GM23248 (cell line): Measurements from ENCODE around the gene TSPOAP1. TPM values are rescaled to one million over a fixed set of nuclear protein-coding genes. Genes with fewer than 3 reads are reported as not detected.
A peak's percentile ranks its signal among the peaks of the same experiment; 100 is the strongest.

ENCODE experiments used
- DNase-seq: peaks from one replicate; pipeline ENCODE4 v3.0.0-alpha.2; 2015
- H2AFZ ChIP-seq: fragments of 200-600 bp; sonication (generic); 2 replicates; pipeline ENCODE4 v1.6.1; 2016; ENCODE audit warnings: antibody characterized with exemption
- H3F3A ChIP-seq: fragments of 200-600 bp; sonication (generic); 2 replicates; pipeline ENCODE4 v1.6.1; 2016; ENCODE audit warnings: mild to moderate bottlenecking, antibody characterized with exemption, mixed run types; ENCODE audit not compliant: insufficient read depth
- H3K27ac ChIP-seq: fragments of 200-600 bp; sonication (generic); 2 replicates; pipeline ENCODE4 v1.5.1; 2016; ENCODE audit warnings: mild to moderate bottlenecking
- H3K27me3 ChIP-seq: fragments of 200-600 bp; sonication (generic); replicated peaks from 2 replicates; pipeline ENCODE4 v1.6.1; 2016; ENCODE audit warnings: mild to moderate bottlenecking; ENCODE audit not compliant: insufficient read depth
- H3K36me3 ChIP-seq: fragments of 200-600 bp; sonication (generic); 2 replicates; pipeline ENCODE4 v1.6.1; 2016; ENCODE audit warnings: low read depth, mild to moderate bottlenecking
- H3K4me1 ChIP-seq: fragments of 200-600 bp; sonication (generic); 2 replicates; pipeline ENCODE4 v1.6.1; 2016; ENCODE audit warnings: mild to moderate bottlenecking; ENCODE audit not compliant: insufficient read depth
- H3K4me2 ChIP-seq: fragments of 200-600 bp; sonication (generic); one replicate; pipeline ENCODE4 v1.6.1; 2016; ENCODE audit warnings: mild to moderate bottlenecking; ENCODE audit not compliant: unreplicated experiment
- H3K4me3 ChIP-seq: fragments of 200-600 bp; sonication (generic); 2 replicates; pipeline ENCODE4 v1.5.1; 2016; ENCODE audit warnings: mild to moderate bottlenecking
- H3K79me2 ChIP-seq: fragments of 200-600 bp; sonication (generic); 2 replicates; pipeline ENCODE4 v1.6.1; 2016; ENCODE audit warnings: mild to moderate bottlenecking; ENCODE audit not compliant: insufficient read depth
- H3K9ac ChIP-seq: fragments of 200-600 bp; sonication (generic); 2 replicates; pipeline ENCODE4 v1.6.1; 2016; ENCODE audit warnings: mild to moderate bottlenecking
- H3K9me2 ChIP-seq: fragments of 200-600 bp; sonication (generic); 2 replicates; pipeline ENCODE4 v1.6.1; 2016; ENCODE audit warnings: mixed run types, mild to moderate bottlenecking, moderate library complexity; ENCODE audit not compliant: insufficient read depth
- H3K9me3 ChIP-seq: fragments of 200-600 bp; sonication (generic); one replicate; pipeline ENCODE4 v1.6.1; 2017; ENCODE audit warnings: low read depth
- H4K20me1 ChIP-seq: fragments of 200-600 bp; sonication (generic); 2 replicates; pipeline ENCODE4 v1.6.0; 2016; ENCODE audit not compliant: insufficient read depth
- EZH2 ChIP-seq: fragments of 200-600 bp; sonication (generic); IDR thresholded peaks from 2 replicates; pipeline ENCODE4 v1.6.1; 2018; ENCODE audit warnings: antibody characterized with exemption, mild to moderate bottlenecking; ENCODE audit not compliant: insufficient read depth, poor library complexity, severe bottlenecking
- EZH2phosphoT487 ChIP-seq: fragments of 200-600 bp; sonication (generic); IDR thresholded peaks from 2 replicates; pipeline ENCODE4 v1.6.1; 2018; ENCODE audit warnings: antibody characterized with exemption, moderate library complexity, mild to moderate bottlenecking, low read depth; ENCODE audit not compliant: insufficient read depth
- WGBS, 2 experiments: methylation state at CpG; one replicate each; pipeline ENCODE4 v1.1.6; 2015 to 2017; ENCODE audit warnings: low lambda C conversion rate in 2 of 2, low coverage in 1 of 2; ENCODE audit errors: missing lambda C conversion rate in 2 of 2; 5-methylcytosine and 5-hydroxymethylcytosine counted together
- in situ Hi-C: fragments of 300-500 bp; cut with MboI; formaldehyde crosslinking; loops from 2 replicates; pipeline ENCODE4 v1.15.0; 2020
- polyA plus RNA-seq: library from polyadenylated mRNA; unstranded; fragments of >200 nt; fragmentation: Nextera tagmentation; extraction: Ambion mirVana; gene quantifications from 2 replicates; pipeline ENCODE4 v1.2.1, GENCODE V29; 2016
- total RNA-seq: library from RNA; depleted of rRNA; stranded (reverse); fragments of >200 nt; shearing (Covaris generic); gene quantifications from 2 replicates; pipeline ENCODE4 v1.2.3, GENCODE V29; 2014

The TSPOAP1 gene
- total and polyA plus RNA-seq, 2 experiments from 2014 or later: 0.76 to 1.0 TPM

GRCh38 chr17:58336456-58337209 is 8.0 kb upstream of the TSPOAP1 start:
- no peak for TF ChIP-seq EZH2phosphoT487
- TF ChIP-seq EZH2: no peak
- Histone ChIP-seq H3K4me3 (no peak overlapping the region), H3K9me2 (no peaks in the 10 kb centered on the region), H2AFZ (peak overlapping the region; percentile 74), H3F3A (0 out of 2 replicates have a peak, but pooled peaks cover 5% of the 10 kb centered on the region), H3K4me2 (no peak overlapping the region), H3K9me3 (no peaks in the 10 kb centered on the region), H3K79me2 (no peaks in the 10 kb centered on the region), H3K36me3 (no peaks in the 10 kb centered on the region), H4K20me1 (no peaks in the 10 kb centered on the region), H3K9ac (no peak overlapping the region), H3K4me1 (peaks cover 41% of the 10 kb centered on the region), H3K27me3 (no peaks in the 10 kb centered on the region), H3K27ac (no peak overlapping the region)
- in situ Hi-C loops: no loop called here
- WGBS, 2 experiments: 26 to 29% methylated on average over 5 of the region's 5 CpGs
- DNase-seq: peak; percentile 40

GRCh38 chr17:58335779-58336455 is 7.3 kb upstream of the TSPOAP1 start:
- Histone ChIP-seq H3K4me3 (no peak overlapping the region), H3K79me2 (no peaks in the 10 kb centered on the region), H3K4me1 (peaks cover 41% of the 10 kb centered on the region), H3K9me2 (no peaks in the 10 kb centered on the region), H4K20me1 (no peaks in the 10 kb centered on the region), H3K4me2 (no peak overlapping the region), H2AFZ (peak overlapping the region; percentile 40; the same call in 1 of the 2 replicates), H3K9ac (no peak overlapping the region), H3K9me3 (no peaks in the 10 kb centered on the region), H3F3A (0 out of 2 replicates have a peak, but pooled peaks cover 5% of the 10 kb centered on the region), H3K27me3 (no peaks in the 10 kb centered on the region), H3K36me3 (no peaks in the 10 kb centered on the region), H3K27ac (no peak overlapping the region)
- no peak for DNase-seq
- WGBS, 2 experiments: 64 to 72% methylated on average over 4 of the region's 4 CpGs
- TF ChIP-seq EZH2 (no peak), EZH2phosphoT487 (no peak)
- in situ Hi-C loops: no loop called here

GRCh38 chr17:58335061-58335731 is 6.6 kb upstream of the TSPOAP1 start:
- no peak overlapping the region for H3K27ac ChIP-seq
- H3K4me3 ChIP-seq: no peak overlapping the region
- in situ Hi-C loops: no loop called here
- H2AFZ ChIP-seq: no peak overlapping the region
- no peaks in the 10 kb centered on the region for H4K20me1 ChIP-seq
- 0 out of 2 replicates have a peak, but pooled peaks cover 2% of the 10 kb centered on the region for H3F3A ChIP-seq
- peaks cover 41% of the 10 kb centered on the region for H3K4me1 ChIP-seq
- no peak overlapping the region for H3K4me2 ChIP-seq
- no peak for DNase-seq
- H3K9me2 ChIP-seq: no peaks in the 10 kb centered on the region
- TF ChIP-seq EZH2 (no peak), EZH2phosphoT487 (no peak)
- no peaks in the 10 kb centered on the region for H3K79me2 ChIP-seq
- no peak overlapping the region for H3K9ac ChIP-seq
- H3K27me3 ChIP-seq: no peaks in the 10 kb centered on the region
- no peaks in the 10 kb centered on the region for H3K9me3 ChIP-seq
- 78 to 81% methylated on average over 10 of the region's 10 CpGs for WGBS, 2 experiments
- H3K36me3 ChIP-seq: no peaks in the 10 kb centered on the region

DNA sequence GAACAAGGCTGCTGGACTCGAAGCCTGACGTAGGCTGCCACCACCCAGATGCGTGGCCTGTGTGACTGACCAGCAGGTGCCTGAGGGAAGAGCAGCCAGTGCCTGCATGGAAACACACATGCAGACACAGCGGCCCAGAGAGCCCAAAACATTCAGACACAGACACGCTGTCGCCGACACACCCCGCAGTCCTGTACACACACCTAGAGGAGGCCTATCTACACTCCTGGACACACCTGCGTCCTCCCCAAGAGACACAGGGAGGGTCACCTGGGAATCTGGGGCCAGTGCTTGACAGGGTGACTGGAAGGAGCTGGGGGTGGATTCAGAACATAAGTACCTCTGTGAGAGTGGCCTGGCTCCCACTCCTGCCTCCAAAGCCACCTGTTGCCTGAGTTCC is 6.1 kb upstream of the TSPOAP1 start:
- Histone ChIP-seq H3K4me1 (peaks cover 40% of the 10 kb centered on the region), H3K9me3 (no peaks in the 10 kb centered on the region), H3K27ac (no peak overlapping the region), H3K4me2 (no peak overlapping the region), H4K20me1 (no peaks in the 10 kb centered on the region), H3K4me3 (no peak overlapping the region), H3F3A (no peaks in the 10 kb centered on the region), H3K36me3 (no peaks in the 10 kb centered on the region), H3K9me2 (no peaks in the 10 kb centered on the region), H2AFZ (no peak overlapping the region), H3K9ac (no peak overlapping the region), H3K27me3 (no peaks in the 10 kb centered on the region), H3K79me2 (no peaks in the 10 kb centered on the region)
- WGBS, 2 experiments: 94 to 97% methylated on average over 9 of the region's 9 CpGs
- in situ Hi-C loops: no loop called here
- no peak for DNase-seq
- TF ChIP-seq EZH2: no peak
- no peak for TF ChIP-seq EZH2phosphoT487
